Umbilical cord (tissue), 2 donors: ENCODE results near the gene GATAD2B. TPM values are rescaled to one million over a fixed set of nuclear protein-coding genes. Genes with fewer than 3 reads are reported as not detected.
"Not testable (repeated sequence)": the region's sequence is repeated elsewhere in the genome, so short reads cannot be mapped to it uniquely, and the experiment has no call there.

Experiments used
- DNase-seq: peaks from one replicate; pipeline ENCODE4 v3.0.0-alpha.2; 2015; ENCODE audit warnings: low spot score
- total RNA-seq: library from RNA; depleted of rRNA; stranded (reverse); fragments of >200 nt; gene quantifications from one replicate; pipeline ENCODE4 v1.2.3, GENCODE V29; 2014; ENCODE audit warnings: low replicate concordance; ENCODE audit not compliant: insufficient read depth

GATAD2B gene
- total RNA-seq, 1 donor from 2014 or later: 12.8 TPM

- no peak for DNase-seq
Measured at GRCh38 chr1:153929981-153930948, 7.5 kb upstream of the GATAD2B start.

GRCh38 chr1:153929426-153929825 lies 6.7 kb upstream of the GATAD2B start:
- no peak for DNase-seq

- DNase-seq: no peak
Measured at GRCh38 chr1:153928791-153929341, 6.1 kb upstream of the GATAD2B start.

GRCh38 chr1:153928245-153928644 lies 5.5 kb upstream of the GATAD2B start:
- no peak for DNase-seq

- no peak for DNase-seq
Measured at GRCh38 chr1:153926405-153926804, 3.6 kb upstream of the GATAD2B start.

- peak; percentile 34 for DNase-seq
Measured at GRCh38 chr1:153922076-153922971, 448 bp downstream of the GATAD2B start.

- DNase-seq: peak; percentile 18
Measured at GRCh38 chr1:153921803-153922075, 1.0 kb downstream of the GATAD2B start.

GRCh38 chr1:153921080-153921802 lies 1.5 kb downstream of the GATAD2B start:
- DNase-seq: peak; percentile 11

GRCh38 chr1:153919876-153920852 lies 2.6 kb downstream of the GATAD2B start:
- DNase-seq: peak; percentile 6

GRCh38 chr1:153916297-153916696 lies 6.5 kb downstream of the GATAD2B start:
- no peak for DNase-seq

- DNase-seq: no peak
Measured at GRCh38 chr1:153912349-153912748, 10.4 kb downstream of the GATAD2B start.

- DNase-seq: not testable (repeated sequence)
Measured at GRCh38 chr1:153910560-153910959, 12.2 kb downstream of the GATAD2B start.

GRCh38 chr1:153908071-153908470 lies 14.7 kb downstream of the GATAD2B start:
- DNase-seq: no peak

GRCh38 chr1:153907134-153907533 lies 15.6 kb downstream of the GATAD2B start:
- DNase-seq: no peak

GRCh38 chr1:153906396-153906795 lies 16.4 kb downstream of the GATAD2B start:
- DNase-seq: no peak

- not testable (repeated sequence) for DNase-seq
Measured at GRCh38 chr1:153905908-153906307, 16.9 kb downstream of the GATAD2B start.

- no peak for DNase-seq
Measured at GRCh38 chr1:153903841-153904455, 18.8 kb downstream of the GATAD2B start.

- DNase-seq: no peak
Measured at GRCh38 chr1:153899509-153899908, 23.3 kb downstream of the GATAD2B start.

GRCh38 chr1:153895866-153896265 lies 26.9 kb downstream of the GATAD2B start:
- not testable (repeated sequence) for DNase-seq

GRCh38 chr1:153891042-153891441 lies 31.7 kb downstream of the GATAD2B start:
- DNase-seq: not testable (repeated sequence)
